DND-41 (cell line): ENCODE results near the gene BRD1.
A peak's percentile ranks its signal among the peaks of the same experiment; 100 is the strongest.

Experiments
- ATAC-seq: fragments of 200-7000 bp; cut with Tn5 transposase; 3 replicates; pipeline ENCODE4 v1.9.1; 2021; ENCODE audit warnings: low read depth; ENCODE audit not compliant: insufficient read depth
- DNase-seq: peaks from one replicate; pipeline ENCODE4 v3.0.0-alpha.2; 2020
- H2AFZ ChIP-seq: 2 replicates; pipeline ENCODE4 v1.6.0; 2012; ENCODE audit warnings: low read depth, low read length
- H3K27ac ChIP-seq: 2 replicates; pipeline ENCODE4 v1.5.1; 2012; ENCODE audit warnings: low read length, inconsistent platforms
- H3K27me3 ChIP-seq: fragments of 200-600 bp; sonication (generic); 2 replicates; pipeline ENCODE4 v1.6.0; 2012; ENCODE audit warnings: low read length, mild to moderate bottlenecking, inconsistent platforms; ENCODE audit not compliant: insufficient read depth, poor library complexity
- H3K36me3 ChIP-seq: 2 replicates; pipeline ENCODE4 v1.5.1; 2012; ENCODE audit warnings: low read length, inconsistent platforms; ENCODE audit not compliant: insufficient read depth
- H3K4me1 ChIP-seq: 2 replicates; pipeline ENCODE4 v1.5.1; 2012; ENCODE audit warnings: mild to moderate bottlenecking, low read length; ENCODE audit not compliant: insufficient read depth
- H3K4me2 ChIP-seq: 2 replicates; pipeline ENCODE4 v1.6.0; 2012; ENCODE audit warnings: mild to moderate bottlenecking, moderate library complexity, low read length, inconsistent platforms; ENCODE audit not compliant: insufficient read depth
- H3K4me3 ChIP-seq, 2 experiments: fragments of 200-600 bp in 1 of 2; shearing (Covaris generic) in 1 of 2; 2 replicates each; pipeline ENCODE4 v1.5.1; 2012 to 2016; ENCODE audit warnings: inconsistent platforms in 2 of 2, low read length in 2 of 2, mild to moderate bottlenecking in 2 of 2, low read depth in 1 of 2, moderate library complexity in 1 of 2
- H3K79me2 ChIP-seq: 2 replicates; pipeline ENCODE4 v1.6.0; 2012; ENCODE audit warnings: low read length, inconsistent platforms; ENCODE audit not compliant: insufficient read depth
- H3K9ac ChIP-seq: 2 replicates; pipeline ENCODE4 v1.6.0; 2012; ENCODE audit warnings: low read depth, mild to moderate bottlenecking, inconsistent platforms, low read length, moderate library complexity
- H3K9me3 ChIP-seq: 2 replicates; pipeline ENCODE4 v1.5.1; 2012; ENCODE audit warnings: low read length, moderate library complexity, mild to moderate bottlenecking, inconsistent platforms; ENCODE audit not compliant: insufficient read depth, severe bottlenecking
- H4K20me1 ChIP-seq: 2 replicates; pipeline ENCODE4 v1.6.0; 2012; ENCODE audit warnings: low read length; ENCODE audit not compliant: insufficient read depth
- CTCF ChIP-seq: IDR thresholded peaks from 2 replicates; pipeline ENCODE4 v1.5.1; 2012; ENCODE audit warnings: borderline replicate concordance, low read length, moderate library complexity, mild to moderate bottlenecking; ENCODE audit not compliant: poor library complexity, severe bottlenecking; ENCODE audit errors: extremely low read depth
- EZH2 ChIP-seq: IDR thresholded peaks from 3 replicates; pipeline ENCODE4 v1.6.1; 2012; ENCODE audit warnings: borderline replicate concordance, low read depth, mild to moderate bottlenecking, moderate library complexity, low read length, inconsistent platforms; ENCODE audit not compliant: severe bottlenecking

The BRD1 gene

GRCh38 chr22:49736538-49736937 is 91.1 kb downstream of the BRD1 start:
- Histone ChIP-seq H3K36me3 (no peaks in the 10 kb centered on the region), H3K4me3 (no peak overlapping the region), H3K4me2 (no peak overlapping the region), H3K27me3 (no peaks in the 10 kb centered on the region), H3K9me3 (peaks cover 11% of the 10 kb centered on the region), H3K9ac (no peak overlapping the region), H3K27ac (no peak overlapping the region), H2AFZ (no peak overlapping the region), H3K79me2 (no peaks in the 10 kb centered on the region), H4K20me1 (peaks cover 5% of the 10 kb centered on the region), H3K4me1 (no peaks in the 10 kb centered on the region)
- no peak for DNase-seq
- TF ChIP-seq EZH2 (no peak), CTCF (no peak)
- no peak for ATAC-seq

- DNase-seq, result no peak
- no peak for ATAC-seq
- TF ChIP-seq CTCF, result no peak
- no peak for TF ChIP-seq EZH2
These were observed 91.7 kb downstream of the BRD1 start for GRCh38 chr22:49735901-49736421.

GRCh38 chr22:49735411-49735900 is 92.2 kb downstream of the BRD1 start:
- peak; percentile 54 for DNase-seq

More at GRCh38 chr22:49735901-49736421, 91.7 kb downstream of the BRD1 start:
- peaks cover 11% of the 10 kb centered on the region for H3K9me3 ChIP-seq
- peaks cover 5% of the 10 kb centered on the region for H4K20me1 ChIP-seq
- no peaks in the 10 kb centered on the region for H3K27me3 ChIP-seq
- H3K79me2 ChIP-seq, result no peaks in the 10 kb centered on the region
- H3K4me1 ChIP-seq, result no peaks in the 10 kb centered on the region
- no peak overlapping the region for H3K4me3 ChIP-seq
- no peak overlapping the region for H3K4me2 ChIP-seq
- no peak overlapping the region for H2AFZ ChIP-seq
- H3K36me3 ChIP-seq, result no peaks in the 10 kb centered on the region
- H3K27ac ChIP-seq, result no peak overlapping the region
- no peak overlapping the region for H3K9ac ChIP-seq

More at GRCh38 chr22:49735411-49735900, 92.2 kb downstream of the BRD1 start:
- H3K4me3 ChIP-seq, result no peak overlapping the region
- H3K9ac ChIP-seq, result no peak overlapping the region
- no peaks in the 10 kb centered on the region for H3K79me2 ChIP-seq
- ATAC-seq, result peak; percentile 68; the same call in 1 of the 3 replicates
- no peak overlapping the region for H3K4me2 ChIP-seq
- no peak for TF ChIP-seq CTCF
- no peak for TF ChIP-seq EZH2
- H3K9me3 ChIP-seq, result peaks cover 10% of the 10 kb centered on the region
- H3K27ac ChIP-seq, result no peak overlapping the region
- no peaks in the 10 kb centered on the region for H3K36me3 ChIP-seq
- no peaks in the 10 kb centered on the region for H3K27me3 ChIP-seq
- peaks cover 5% of the 10 kb centered on the region for H4K20me1 ChIP-seq
- no peaks in the 10 kb centered on the region for H3K4me1 ChIP-seq
- H2AFZ ChIP-seq, result no peak overlapping the region
